GM12872 (cell line): ENCODE results near the gene CDK5RAP2.

Experiments
- CTCF ChIP-seq: IDR thresholded peaks from 3 replicates; pipeline ENCODE4 v1.5.1; 2011; ENCODE audit warnings: low read depth, mild to moderate bottlenecking, low read length, moderate library complexity; ENCODE audit not compliant: insufficient read depth

Gene CDK5RAP2

GRCh38 chr9:120374239-120374638, 205.7 kb downstream of the CDK5RAP2 start:
- no peak for TF ChIP-seq CTCF

- no peak for TF ChIP-seq CTCF
These were observed 207.9 kb downstream of the CDK5RAP2 start for GRCh38 chr9:120372040-120372439.

GRCh38 chr9:120369608-120370220, 210.3 kb downstream of the CDK5RAP2 start:
- TF ChIP-seq CTCF: no peak

- no peak for TF ChIP-seq CTCF
These were observed 211.2 kb downstream of the CDK5RAP2 start for GRCh38 chr9:120368799-120369198.

GRCh38 chr9:120366644-120367019, 213.3 kb downstream of the CDK5RAP2 start:
- TF ChIP-seq CTCF: no peak

GRCh38 chr9:120365386-120365785, 214.6 kb downstream of the CDK5RAP2 start:
- no peak for TF ChIP-seq CTCF

GRCh38 chr9:120363697-120364096, 216.3 kb downstream of the CDK5RAP2 start:
- TF ChIP-seq CTCF: no peak
